ENCODE results near the gene XPNPEP3.

- TF ChIP-seq TAF1 (IDR thresholded peaks at IDR 0.05; ENCODE audit: borderline replicate concordance, insufficient read depth, low read length) (no peak), REST (IDR thresholded peaks at IDR 0.05; ENCODE audit: insufficient read depth in 1 of 2, low read depth in 2 of 2, low read length in 2 of 2) (no peak), POLR2AphosphoS5 (IDR thresholded peaks at IDR 0.05; ENCODE audit: low read depth, low read length) (no peak)
These were observed 43.0 kb upstream of the XPNPEP3 start for GRCh38 chr22:40813912-40814315.
